Natural killer cell (primary cell): Measurements from ENCODE around the gene CYB561. TPM values are rescaled to one million over a fixed set of nuclear protein-coding genes. Genes with fewer than 3 reads are reported as not detected.
A peak's percentile ranks its signal among the peaks of the same experiment; 100 is the strongest.

ENCODE experiments used
- ATAC-seq, 3 donors: fragments of 150-1000 bp in 2 of 3; fragments of 200-7000 bp in 1 of 3; cut with Tn5 transposase; 1 replicate in 1 of 3; 2 replicates in 2 of 3; pipeline ENCODE4 v1.10.0; 2021; ENCODE audit warnings: mild to moderate bottlenecking in 2 of 3, moderate library complexity in 2 of 3
- DNase-seq, 2 donors: peaks; one replicate each; pipeline versions ENCODE4 v3.0.0 to v3.0.0-alpha.2; 2013 to 2021; ENCODE audit warnings: mixed read lengths in 1 of 2
- H3K27ac ChIP-seq: one replicate; pipeline ENCODE4 v1.5.1; 2013; ENCODE audit warnings: mild to moderate bottlenecking, low read length
- H3K27me3 ChIP-seq: one replicate; pipeline ENCODE4 v1.6.1; 2013; ENCODE audit warnings: low read length; ENCODE audit not compliant: control insufficient read depth, insufficient read depth
- H3K36me3 ChIP-seq: one replicate; pipeline ENCODE4 v1.6.1; 2013; ENCODE audit warnings: low read length; ENCODE audit not compliant: control insufficient read depth, insufficient read depth
- H3K4me1 ChIP-seq: one replicate; pipeline ENCODE4 v1.6.1; 2013; ENCODE audit warnings: low read length; ENCODE audit not compliant: control insufficient read depth, insufficient read depth
- H3K4me3 ChIP-seq: one replicate; pipeline ENCODE4 v1.5.1; 2013; ENCODE audit warnings: low read length
- H3K9me3 ChIP-seq: one replicate; pipeline ENCODE4 v1.6.1; 2013; ENCODE audit warnings: low read length; ENCODE audit not compliant: control insufficient read depth, insufficient read depth
- H3K27ac Mint-ChIP-seq, 2 donors: one replicate each; pipeline ENCODE4 v1.8.0; 2022; ENCODE audit warnings: mild to moderate bottlenecking in 2 of 2, mixed read lengths in 2 of 2, moderate library complexity in 1 of 2
- H3K27me3 Mint-ChIP-seq, 2 donors: one replicate each; pipeline ENCODE4 v1.8.0; 2022; ENCODE audit warnings: low read depth in 2 of 2, mixed read lengths in 2 of 2
- H3K36me3 Mint-ChIP-seq: one replicate; pipeline ENCODE4 v1.8.0; 2022; ENCODE audit warnings: mixed read lengths
- H3K4me1 Mint-ChIP-seq, 2 donors: one replicate each; pipeline ENCODE4 v1.8.0; 2022; ENCODE audit warnings: mixed read lengths in 2 of 2
- H3K4me3 Mint-ChIP-seq: one replicate; pipeline ENCODE4 v1.8.0; 2022; ENCODE audit warnings: mild to moderate bottlenecking, moderate library complexity, mixed read lengths
- H3K9me3 Mint-ChIP-seq, 2 donors: one replicate each; pipeline ENCODE4 v1.8.0; 2022; ENCODE audit warnings: mixed read lengths in 2 of 2
- WGBS: methylation state at CpG from one replicate; pipeline ENCODE4 v1.1.7; 2013; ENCODE audit warnings: missing lambda C conversion rate; ENCODE audit not compliant: insufficient coverage; 5-methylcytosine and 5-hydroxymethylcytosine counted together
- intact Hi-C: fragments of 100-400 bp; cut with micrococcal nuclease; formaldehyde crosslinking; loops from one replicate; pipeline ENCODE4 v1.14.2; 2022
- total RNA-seq, 4 donors: library from RNA; stranded (reverse); fragments of 120-200 nt in 1 of 4; gene quantifications; one replicate each; pipeline versions ENCODE4 v1.2.3 to v1.2.4, GENCODE V29; 2013 to 2022
- TF ChIP-seq, protein P1 (sequence below): fragments of 200-600 bp; IDR thresholded peaks from one replicate; pipeline ENCODE4 v1.8.0; 2022; ENCODE audit warnings: antibody characterized with exemption

CYB561 gene
- total RNA-seq, 3 donors from 2014 or later (not counting 1 experiment from before 2014, with no cell fraction given): 16.3 to 19.3 (median 19.2) TPM

DNA sequence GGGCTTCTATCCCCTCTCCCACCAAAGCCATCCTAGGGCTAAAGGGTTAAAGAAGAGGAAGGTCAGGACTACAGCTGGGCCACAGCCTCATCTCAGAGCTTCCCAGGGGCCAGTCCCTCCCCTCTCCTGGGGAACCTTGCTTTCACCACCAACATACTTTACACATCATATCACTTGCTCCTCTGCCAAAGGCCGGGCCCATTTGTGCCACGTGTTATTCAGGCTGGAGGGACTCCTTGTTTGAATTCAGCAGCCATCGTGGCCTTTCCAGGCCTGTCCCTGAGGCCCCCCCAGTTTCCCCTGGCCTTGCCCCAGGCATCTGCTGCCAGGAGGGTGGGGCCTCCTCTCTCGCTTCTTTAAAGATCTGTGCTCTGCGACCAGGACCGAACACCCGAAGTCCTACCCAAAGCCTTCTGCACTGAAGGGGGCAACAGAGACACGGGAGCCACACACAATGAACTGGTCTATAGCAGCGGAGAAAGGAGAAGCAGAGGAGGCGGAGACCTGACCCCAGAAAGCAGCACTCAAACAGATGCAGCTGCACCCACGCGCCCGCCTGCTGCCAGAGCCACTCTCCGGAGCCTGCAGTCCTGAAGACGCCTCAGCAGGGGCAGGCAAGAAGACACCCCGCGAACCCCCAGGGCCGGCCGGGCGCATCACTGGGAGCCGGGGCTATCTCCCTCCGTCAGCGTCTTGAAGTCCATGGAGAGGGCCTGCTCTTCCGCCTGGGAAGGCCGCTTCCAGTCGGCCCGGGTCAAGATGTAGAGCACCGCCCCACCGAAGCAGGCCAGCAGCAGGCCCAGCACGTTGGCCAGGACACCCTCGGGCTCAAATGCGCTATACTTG lies 12.1 kb downstream of the CYB561 start:
- H3K27ac ChIP-seq: peak overlapping the region; percentile 34
- 69% methylated on average over 32 of the region's 32 CpGs for WGBS
- peaks cover 49% of the 10 kb centered on the region for H3K4me1 ChIP-seq
- H3K36me3 ChIP-seq: peaks cover 3% of the 10 kb centered on the region
- Mint-ChIP-seq H3K4me3 (no peak overlapping the region), H3K36me3 (no peaks in the 10 kb centered on the region), H3K4me1 (peaks cover 6 to 29% of the 10 kb centered on the region in 2 donors), H3K9me3 (no peaks in the 10 kb centered on the region), H3K27me3 (no peaks in the 10 kb centered on the region), H3K27ac (peak overlapping the region; percentile 41 to 85)
- ATAC-seq: no peak
- no peaks in the 10 kb centered on the region for H3K9me3 ChIP-seq
- TF ChIP-seq, protein P1, sequence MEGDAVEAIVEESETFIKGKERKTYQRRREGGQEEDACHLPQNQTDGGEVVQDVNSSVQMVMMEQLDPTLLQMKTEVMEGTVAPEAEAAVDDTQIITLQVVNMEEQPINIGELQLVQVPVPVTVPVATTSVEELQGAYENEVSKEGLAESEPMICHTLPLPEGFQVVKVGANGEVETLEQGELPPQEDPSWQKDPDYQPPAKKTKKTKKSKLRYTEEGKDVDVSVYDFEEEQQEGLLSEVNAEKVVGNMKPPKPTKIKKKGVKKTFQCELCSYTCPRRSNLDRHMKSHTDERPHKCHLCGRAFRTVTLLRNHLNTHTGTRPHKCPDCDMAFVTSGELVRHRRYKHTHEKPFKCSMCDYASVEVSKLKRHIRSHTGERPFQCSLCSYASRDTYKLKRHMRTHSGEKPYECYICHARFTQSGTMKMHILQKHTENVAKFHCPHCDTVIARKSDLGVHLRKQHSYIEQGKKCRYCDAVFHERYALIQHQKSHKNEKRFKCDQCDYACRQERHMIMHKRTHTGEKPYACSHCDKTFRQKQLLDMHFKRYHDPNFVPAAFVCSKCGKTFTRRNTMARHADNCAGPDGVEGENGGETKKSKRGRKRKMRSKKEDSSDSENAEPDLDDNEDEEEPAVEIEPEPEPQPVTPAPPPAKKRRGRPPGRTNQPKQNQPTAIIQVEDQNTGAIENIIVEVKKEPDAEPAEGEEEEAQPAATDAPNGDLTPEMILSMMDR: no peak
- H3K4me3 ChIP-seq: no peak overlapping the region
- intact Hi-C loops: no loop called here
- H3K27me3 ChIP-seq: no peaks in the 10 kb centered on the region
- DNase-seq: no peak

GRCh38 chr17:63431939-63432804 lies 13.9 kb downstream of the CYB561 start:
- H3K36me3 Mint-ChIP-seq: no peaks in the 10 kb centered on the region
- H3K27me3 Mint-ChIP-seq: no peaks in the 10 kb centered on the region
- DNase-seq (no peak), ATAC-seq (no peak)
- Histone ChIP-seq H3K27me3 (no peaks in the 10 kb centered on the region), H3K36me3 (peaks cover 3% of the 10 kb centered on the region), H3K9me3 (no peaks in the 10 kb centered on the region), H3K27ac (no peak overlapping the region), H3K4me1 (peaks cover 45% of the 10 kb centered on the region), H3K4me3 (no peak overlapping the region)
- H3K4me3 Mint-ChIP-seq: no peak overlapping the region
- no peaks in the 10 kb centered on the region for H3K9me3 Mint-ChIP-seq
- intact Hi-C loops: no loop called here
- no peak overlapping the region for H3K27ac Mint-ChIP-seq
- 86% methylated on average over 16 of the region's 16 CpGs for WGBS
- TF ChIP-seq, protein P1: no peak
- H3K4me1 Mint-ChIP-seq: peaks cover 6 to 25% of the 10 kb centered on the region in 2 donors

GRCh38 chr17:63431618-63431938 lies 14.5 kb downstream of the CYB561 start:
- no peak overlapping the region for H3K27ac Mint-ChIP-seq
- WGBS: 90% methylated on average over 7 of the region's 7 CpGs
- H3K36me3 ChIP-seq: peaks cover 3% of the 10 kb centered on the region
- no peak overlapping the region for H3K4me3 Mint-ChIP-seq
- H3K36me3 Mint-ChIP-seq: no peaks in the 10 kb centered on the region
- H3K9me3 ChIP-seq: no peaks in the 10 kb centered on the region
- no peak overlapping the region for H3K4me3 ChIP-seq
- no peaks in the 10 kb centered on the region for H3K9me3 Mint-ChIP-seq
- no peak for DNase-seq
- TF ChIP-seq, protein P1: no peak
- H3K27me3 ChIP-seq: no peaks in the 10 kb centered on the region
- no peak for ATAC-seq
- intact Hi-C loops: no loop called here
- peaks cover 44% of the 10 kb centered on the region for H3K4me1 ChIP-seq
- no peaks in the 10 kb centered on the region for H3K27me3 Mint-ChIP-seq
- H3K4me1 Mint-ChIP-seq: peaks cover 6 to 28% of the 10 kb centered on the region in 2 donors
- H3K27ac ChIP-seq: no peak overlapping the region
